HG03196 (cell line): ENCODE data around the gene CTDNEP1.
"Not testable (repeated sequence)": the region's sequence is repeated elsewhere in the genome, so short reads cannot be mapped to it uniquely, and the experiment has no call there.

Experiments
- ATAC-seq: cut with Tn5 transposase; IDR thresholded peaks from one replicate; pipeline ENCODE4 v1.9.1; 2021; ENCODE audit not compliant: unreplicated experiment

CTDNEP1 gene

DNA sequence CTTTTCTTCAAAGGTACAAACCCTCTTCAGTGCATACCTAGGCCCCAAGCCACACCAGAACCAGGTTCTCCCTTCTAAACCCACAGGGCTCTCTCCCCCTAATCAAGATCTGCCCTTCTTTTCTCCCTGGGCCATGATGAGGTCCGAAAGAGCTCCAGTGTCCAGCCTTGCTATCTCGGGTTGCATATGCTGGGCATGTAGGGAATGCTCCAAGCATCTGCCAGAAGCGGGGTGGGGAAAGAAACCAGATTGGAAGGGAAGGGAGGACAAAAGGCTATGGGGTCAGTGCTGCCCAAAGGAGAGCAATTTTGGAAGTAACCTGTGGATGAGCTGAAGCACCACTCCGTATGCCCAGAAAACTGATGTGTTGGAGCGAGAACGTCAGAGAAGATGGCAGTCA, 2.3 kb downstream of the CTDNEP1 start:
- no peak for ATAC-seq

GRCh38 chr17:7248796-7249195, 2.7 kb downstream of the CTDNEP1 start:
- ATAC-seq = no peak

DNA sequence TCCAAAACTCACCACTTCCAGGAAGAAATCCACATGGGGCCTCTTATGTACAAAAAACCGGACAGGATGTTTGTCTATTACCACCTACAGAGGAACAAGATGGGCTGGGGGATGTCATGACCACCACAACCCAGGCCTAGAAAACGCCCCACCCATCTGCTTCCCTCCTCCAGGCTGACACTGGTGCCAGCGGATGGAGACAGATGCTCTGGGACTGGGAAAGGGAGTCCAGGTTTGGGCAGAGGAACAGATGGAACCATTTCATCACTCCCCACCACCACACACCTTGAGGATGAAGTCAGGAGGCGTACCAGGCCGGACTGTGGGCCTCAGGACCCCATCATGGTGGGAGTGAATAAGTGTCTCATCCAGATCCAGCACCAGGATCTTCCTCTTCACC, 4.8 kb downstream of the CTDNEP1 start:
- ATAC-seq = no peak

DNA sequence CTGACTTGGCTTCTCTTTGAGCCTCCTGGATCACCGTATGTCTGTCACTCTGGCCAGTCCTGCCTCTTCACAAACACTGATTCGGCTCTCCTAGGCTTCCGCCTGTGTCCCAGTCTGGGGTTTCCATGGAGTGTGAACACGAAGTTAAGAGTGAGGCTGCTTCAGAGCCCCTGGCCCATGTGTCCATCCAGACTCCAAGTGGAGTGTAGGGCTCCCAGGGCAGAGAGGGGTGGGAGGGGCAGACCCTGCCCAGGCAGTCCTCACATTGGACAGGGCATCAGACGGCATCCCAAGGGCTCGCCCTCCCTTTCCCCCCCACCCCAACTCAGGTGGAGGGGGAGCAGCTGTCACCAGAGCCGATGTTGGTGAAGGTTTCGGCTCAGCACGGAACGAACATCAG, 7.7 kb downstream of the CTDNEP1 start:
- ATAC-seq = not testable (repeated sequence)

- ATAC-seq = no peak
Measured at GRCh38 chr17:7243453-7243729, 8.1 kb downstream of the CTDNEP1 start.

DNA sequence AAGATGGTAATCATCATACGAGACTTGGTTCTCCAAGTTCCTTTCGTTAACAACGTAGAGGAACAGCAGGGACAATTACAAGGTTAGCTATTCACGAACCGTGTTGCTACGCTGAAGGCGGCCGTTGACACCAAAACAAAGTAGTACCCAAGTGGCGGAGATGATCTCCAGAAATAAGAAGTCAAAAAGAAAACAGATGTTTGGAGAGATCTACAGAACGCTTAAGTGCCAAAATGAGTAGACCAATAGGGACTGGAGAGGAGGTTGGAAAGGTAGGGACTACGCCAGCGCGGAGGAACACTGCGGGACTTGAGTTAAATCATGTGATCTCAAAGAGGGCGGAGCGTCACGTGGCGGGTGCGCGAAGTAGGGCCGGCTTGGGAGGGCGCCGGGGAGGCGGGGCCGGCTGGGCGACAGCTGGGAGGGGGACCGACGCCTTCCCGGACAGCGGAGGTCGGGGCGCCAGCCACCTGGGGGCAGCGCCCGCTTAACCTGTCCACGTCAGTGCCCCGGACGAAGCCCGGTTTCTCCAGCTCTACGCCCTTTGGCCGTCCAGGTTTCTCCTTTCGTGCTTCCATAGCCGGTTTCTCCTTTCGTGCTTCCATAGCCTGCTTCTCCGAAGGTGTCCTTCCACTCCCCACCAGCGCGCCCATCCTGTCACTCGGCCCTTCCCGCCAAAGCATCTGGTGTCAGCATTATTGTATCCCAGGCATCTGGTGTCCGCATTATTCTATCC, 8.6 kb downstream of the CTDNEP1 start:
- peak; percentile 40 for ATAC-seq

GRCh38 chr17:7241783-7242716, 9.5 kb downstream of the CTDNEP1 start, which contains the start of gene GABARAP:
GABARAP (minus strand) TSS chr17:7242449; CDS start chr17:7242330, 119 bp downstream.
- peak; percentile 37 for ATAC-seq

DNA sequence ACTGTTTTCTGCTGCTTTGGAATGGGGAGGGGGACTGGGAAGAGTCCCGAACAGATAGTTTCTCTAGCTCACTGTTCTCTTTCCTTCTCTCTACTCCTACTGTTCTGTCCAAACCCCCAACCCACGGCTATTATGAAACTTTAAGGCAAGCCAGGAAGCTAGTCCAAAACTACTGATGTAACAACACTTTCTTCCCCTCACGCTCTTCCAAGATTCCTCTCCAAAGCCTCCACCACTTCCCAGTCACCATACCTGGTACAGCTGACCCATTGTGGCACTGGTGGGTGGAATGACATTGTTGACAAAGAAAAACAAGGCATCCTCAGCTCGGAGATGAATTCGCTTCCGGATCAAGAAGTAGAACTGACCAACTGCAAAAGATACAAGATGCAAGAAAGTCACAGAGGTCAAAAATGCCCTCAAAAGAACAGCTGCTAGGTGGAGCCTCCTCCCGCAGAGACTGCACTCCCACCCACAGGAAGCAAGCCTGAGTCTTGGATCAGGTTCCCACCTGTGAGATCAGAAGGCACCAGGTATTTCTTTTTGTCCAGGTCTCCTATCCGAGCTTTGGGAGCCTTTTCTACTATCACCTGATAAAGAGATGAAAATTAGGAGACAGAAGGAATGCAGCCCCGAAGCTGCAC, 10.3 kb downstream of the CTDNEP1 start:
- no peak for ATAC-seq

DNA sequence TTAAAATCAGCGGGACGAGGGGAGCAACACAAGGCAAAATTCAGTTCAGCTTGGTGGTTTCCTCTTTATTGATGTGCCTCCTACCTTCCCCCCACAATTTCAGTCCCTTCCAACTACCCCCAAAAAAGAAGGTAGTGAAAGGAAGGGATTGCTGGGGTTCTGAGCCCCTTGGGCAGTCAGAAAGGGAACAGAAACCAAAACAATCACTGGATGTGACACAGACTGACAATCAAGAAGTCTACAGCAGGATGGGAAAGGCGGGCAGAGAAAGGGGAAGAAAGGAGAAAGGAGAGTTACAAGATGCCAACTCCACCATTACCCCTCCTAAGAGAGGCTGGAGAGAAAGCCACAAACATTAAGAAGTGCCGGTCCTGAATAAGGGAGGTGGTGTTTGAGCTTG, 11.2 kb downstream of the CTDNEP1 start:
- ATAC-seq = no peak

GRCh38 chr17:7239091-7240027, 12.2 kb downstream of the CTDNEP1 start, which contains the start of gene PHF23:
PHF23 (minus strand) TSS chr17:7239457; CDS start chr17:7239279, 178 bp downstream.
- ATAC-seq = peak; percentile 51

GRCh38 chr17:7238420-7239090, 13.0 kb downstream of the CTDNEP1 start:
- ATAC-seq = no peak

DNA sequence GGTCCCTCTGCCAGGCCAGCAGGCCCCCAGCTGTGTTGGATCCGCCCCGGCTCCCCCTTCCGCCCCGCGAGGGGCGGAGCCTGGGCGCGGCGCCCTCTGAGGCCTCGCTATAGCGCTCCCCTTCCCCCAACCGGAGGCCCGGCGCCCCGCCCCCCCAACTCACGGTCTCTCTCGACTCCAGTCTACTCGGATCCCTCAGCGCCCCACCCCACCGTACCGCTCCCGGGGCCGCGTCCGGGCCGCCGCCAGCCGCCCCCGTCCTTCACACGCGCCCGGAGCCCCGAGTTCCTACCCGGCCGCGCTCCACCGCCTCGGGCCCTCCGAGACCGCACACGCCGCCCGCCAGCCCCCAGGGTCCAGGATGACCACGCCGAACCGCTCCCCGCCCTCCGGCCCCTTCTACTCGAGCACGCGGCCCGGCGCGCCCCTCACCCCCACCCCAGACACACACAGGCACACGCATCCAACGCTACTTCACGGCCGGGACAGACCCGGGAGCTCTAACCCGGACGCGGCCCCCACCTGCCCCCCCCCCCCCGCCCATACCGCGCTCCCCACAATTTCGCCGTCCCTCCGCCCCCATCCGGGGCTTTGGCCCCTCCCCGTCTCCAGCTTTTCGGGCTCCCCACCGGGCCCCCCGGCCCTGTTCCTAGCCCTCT, 13.6 kb downstream of the CTDNEP1 start:
- no peak for ATAC-seq

GRCh38 chr17:7237266-7237760, 14.2 kb downstream of the CTDNEP1 start:
- no peak for ATAC-seq

DNA sequence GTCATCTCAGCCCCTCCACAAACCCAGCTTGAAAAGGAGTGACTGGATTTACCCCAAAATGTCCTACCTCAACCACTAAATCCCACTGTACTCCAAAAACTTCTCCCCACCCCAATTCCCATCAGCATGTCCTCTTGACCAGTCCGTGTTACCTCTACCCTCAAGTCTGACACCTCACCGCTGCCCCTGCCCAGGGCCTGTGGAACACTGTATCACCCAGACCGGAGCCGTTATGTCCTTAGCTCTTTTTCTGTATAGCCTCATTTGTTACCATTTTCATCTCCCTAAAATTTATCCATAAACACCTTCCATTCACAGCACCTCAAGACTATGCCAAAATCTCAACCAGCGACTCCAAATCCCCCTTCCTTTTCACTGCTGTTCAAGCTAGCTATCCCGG, 14.7 kb downstream of the CTDNEP1 start:
- no peak for ATAC-seq

DNA sequence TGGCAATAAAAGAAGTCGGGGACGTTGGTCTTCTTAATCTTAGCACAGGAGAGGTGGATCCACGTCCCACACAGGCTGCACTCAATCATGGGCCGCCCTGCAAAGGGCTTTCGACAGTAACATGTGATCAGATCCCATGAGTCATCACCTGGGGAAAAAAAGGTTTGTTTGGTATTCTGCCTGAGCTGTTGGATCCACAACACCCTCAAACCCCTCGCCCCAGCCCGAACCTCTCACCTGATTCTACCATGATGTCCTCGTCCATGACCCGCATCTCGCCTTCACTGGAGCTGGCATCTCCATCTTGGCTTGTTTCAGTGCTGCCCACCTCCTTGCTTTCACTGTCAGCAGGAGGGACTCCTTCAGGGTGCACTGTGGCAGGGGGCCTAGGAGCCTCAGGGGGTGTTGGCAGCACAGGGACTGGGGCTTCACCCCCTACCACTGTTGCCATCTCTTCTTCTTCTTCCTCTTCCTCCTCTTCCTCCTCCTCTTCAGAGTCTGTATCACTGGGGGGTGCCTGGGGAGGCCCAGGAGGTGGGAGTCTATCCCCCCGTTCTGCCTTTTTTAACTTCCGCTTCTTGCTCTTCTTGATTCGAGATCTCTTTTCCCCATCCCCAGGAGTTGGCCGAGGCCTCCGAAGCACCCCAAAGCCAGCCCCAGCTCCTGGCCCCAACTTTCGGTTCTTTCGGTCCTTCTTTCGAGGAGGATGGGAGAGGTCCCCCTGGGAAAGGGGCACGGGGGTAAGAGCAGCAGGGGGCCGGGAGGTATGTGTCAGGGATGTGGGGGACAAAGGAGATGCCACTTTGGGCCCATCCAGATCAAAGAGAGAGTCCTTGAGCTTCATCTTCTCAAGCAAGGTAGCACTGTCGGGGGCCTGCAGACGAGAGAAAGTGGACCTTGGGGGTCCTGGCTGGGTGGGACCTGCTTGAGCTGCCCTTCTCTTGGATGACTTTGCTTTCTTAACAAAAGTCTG, 15.6 kb downstream of the CTDNEP1 start:
- no peak for ATAC-seq

DNA sequence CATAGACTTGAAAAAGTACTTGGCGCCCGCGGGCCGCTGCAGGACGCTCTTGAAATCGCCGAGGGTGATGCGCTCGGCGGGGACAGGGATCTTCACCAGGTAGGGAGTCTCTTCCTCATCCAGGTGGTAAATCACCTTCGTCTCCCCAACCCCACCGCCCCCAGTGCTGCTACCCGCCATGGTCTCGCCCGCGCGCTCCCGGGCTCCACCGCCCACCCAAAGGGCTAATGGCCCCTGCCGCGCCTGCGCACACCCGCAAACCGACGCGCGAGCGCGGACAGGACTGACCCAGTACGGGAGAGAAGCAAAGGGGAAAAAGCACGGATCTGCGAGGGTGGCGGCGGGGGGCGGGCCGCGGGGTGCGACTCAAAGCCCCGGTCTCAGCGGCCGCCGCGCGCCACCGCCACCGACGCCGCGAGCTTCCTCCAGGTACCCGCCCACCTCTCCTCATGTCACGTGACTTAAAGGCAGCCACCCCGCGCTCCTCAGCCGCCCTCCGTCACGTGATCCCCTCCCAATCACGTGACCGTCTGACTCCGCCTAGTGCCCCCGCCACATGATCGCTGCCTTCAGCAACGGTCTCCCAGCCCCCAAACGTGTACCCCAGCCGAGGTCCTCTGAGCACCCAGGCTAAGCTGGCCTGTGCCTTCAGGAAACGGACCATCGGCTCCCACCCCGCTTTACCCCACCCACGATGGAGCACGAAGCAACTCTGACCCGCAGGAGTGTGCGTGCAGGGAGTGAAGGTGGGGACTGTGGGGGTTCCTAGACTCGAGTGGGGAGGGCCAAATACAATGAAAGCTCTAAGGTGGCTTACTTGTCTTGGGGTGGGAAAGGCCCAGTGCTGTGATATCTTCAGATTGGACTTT, 17.2 kb downstream of the CTDNEP1 start, which contains the start of gene DVL2:
Gene DVL2 (minus strand): TSS at position 435 of the 869 bp plus-strand sequence. CDS start 255 bp downstream, at position 180.
- peak; percentile 43 for ATAC-seq

GRCh38 chr17:7233701-7234082, 17.8 kb downstream of the CTDNEP1 start:
- no peak for ATAC-seq
